Measurements from ENCODE around the gene PMFBP1. TPM values are rescaled to one million over a fixed set of nuclear protein-coding genes. Genes with fewer than 3 reads are reported as not detected.
"Not testable (repeated sequence)": the region's sequence is repeated elsewhere in the genome, so short reads cannot be mapped to it uniquely, and the experiment has no call there.

PMFBP1 gene
- total RNA-seq, 1 donor from 2014 or later, result 1.2 TPM

- no peak overlapping the region for H2AFZ ChIP-seq (ENCODE audit: low read depth, low read length)
- FAIRE-seq (no peak), DNase-seq (ENCODE audit: low read depth) (no peak)
- peaks cover 19% of the 10 kb centered on the region for H3K36me3 ChIP-seq (ENCODE audit: insufficient read depth, low read length)
- no peak overlapping the region for H3K27ac Mint-ChIP-seq (ENCODE audit: unreplicated experiment)
- no peaks in the 10 kb centered on the region for H3K27me3 Mint-ChIP-seq (ENCODE audit: low read depth, unreplicated experiment)
- no peak for TF ChIP-seq EZH2 (IDR thresholded peaks at IDR 0.05; ENCODE audit: insufficient read depth, low read length)
- TF ChIP-seq CTCF (IDR thresholded peaks at IDR 0.05; ENCODE audit: insufficient read depth, low read depth, low read length), result no peak
- H3K4me2 ChIP-seq (ENCODE audit: low read length), result no peak overlapping the region
- no peaks in the 10 kb centered on the region for H3K27me3 ChIP-seq (ENCODE audit: insufficient read depth, low read length)
- peaks cover 8% of the 10 kb centered on the region for H3K9me3 ChIP-seq (ENCODE audit: insufficient read depth, low read depth, low read length)
- no peaks in the 10 kb centered on the region for H3K79me2 ChIP-seq (ENCODE audit: insufficient read depth, low read length)
- H4K20me1 ChIP-seq (ENCODE audit: insufficient read depth, low read length), result no peaks in the 10 kb centered on the region
- peaks cover 22% of the 10 kb centered on the region for H3K36me3 Mint-ChIP-seq (ENCODE audit: low read depth, unreplicated experiment)
- H3K9ac ChIP-seq (ENCODE audit: low read length), result no peak overlapping the region
- no peaks in the 10 kb centered on the region for H3K4me1 ChIP-seq (ENCODE audit: insufficient read depth, low read length)
- H3K9me3 Mint-ChIP-seq (ENCODE audit: unreplicated experiment), result peaks cover 8% of the 10 kb centered on the region
- no peaks in the 10 kb centered on the region for H3K4me1 Mint-ChIP-seq (ENCODE audit: low read depth, unreplicated experiment)
- H3K4me3 ChIP-seq (ENCODE audit: insufficient read depth, low read depth, low read length), result no peak overlapping the region
- H3K27ac ChIP-seq (ENCODE audit: low read depth, low read length), result no peak overlapping the region
- H3K4me3 Mint-ChIP-seq (ENCODE audit: unreplicated experiment), result no peak overlapping the region
Measured at GRCh38 chr16:72083778-72084404, 88.1 kb downstream of the PMFBP1 start.

DNA sequence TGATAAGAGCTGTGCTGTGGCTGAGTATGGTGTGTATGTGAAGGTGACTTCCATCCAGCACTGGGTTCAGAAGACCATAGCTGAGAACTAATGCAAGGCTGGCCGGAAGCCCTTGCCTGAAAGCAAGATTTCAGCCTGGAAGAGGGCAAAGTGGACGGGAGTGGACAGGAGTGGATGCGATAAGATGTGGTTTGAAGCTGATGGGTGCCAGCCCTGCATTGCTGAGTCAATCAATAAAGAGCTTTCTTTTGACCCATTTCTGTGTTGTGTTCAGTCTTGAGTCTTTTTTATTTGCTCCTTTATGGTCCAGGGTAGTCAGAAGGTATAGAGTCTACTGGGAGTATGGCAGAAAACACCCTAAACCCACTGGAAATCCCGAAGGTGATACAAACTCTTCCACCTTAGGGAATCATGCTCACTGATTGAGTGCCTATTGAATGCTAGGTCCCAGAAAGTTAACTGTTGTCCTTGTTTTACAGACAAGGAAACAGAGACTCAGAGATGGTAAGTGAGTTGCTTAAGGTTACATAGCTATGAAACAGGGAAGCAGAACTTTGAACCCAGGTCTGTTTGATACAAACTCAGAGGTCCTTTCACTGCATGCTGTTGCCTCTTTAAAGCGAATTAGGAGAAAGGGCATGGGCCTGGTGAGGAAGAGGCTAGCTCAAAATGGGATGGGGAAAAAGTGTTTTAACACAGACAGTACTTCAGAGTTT is 94.8 kb downstream of the PMFBP1 start:
- H3K4me3 Mint-ChIP-seq (ENCODE audit: unreplicated experiment); H3K9ac ChIP-seq (ENCODE audit: low read length); H3K36me3 ChIP-seq (ENCODE audit: insufficient read depth, low read length); H4K20me1 ChIP-seq (ENCODE audit: insufficient read depth, low read length); FAIRE-seq; H3K9me3 Mint-ChIP-seq (ENCODE audit: unreplicated experiment); H3K27ac ChIP-seq (ENCODE audit: low read depth, low read length); H3K27me3 ChIP-seq (ENCODE audit: insufficient read depth, low read length); H2AFZ ChIP-seq (ENCODE audit: low read depth, low read length); H3K4me1 Mint-ChIP-seq (ENCODE audit: low read depth, unreplicated experiment); H3K27me3 Mint-ChIP-seq (ENCODE audit: low read depth, unreplicated experiment); H3K4me1 ChIP-seq (ENCODE audit: insufficient read depth, low read length); H3K9me3 ChIP-seq (ENCODE audit: insufficient read depth, low read depth, low read length); H3K27ac Mint-ChIP-seq (ENCODE audit: unreplicated experiment); H3K4me2 ChIP-seq (ENCODE audit: low read length); DNase-seq (ENCODE audit: low read depth); H3K4me3 ChIP-seq (ENCODE audit: insufficient read depth, low read depth, low read length); H3K79me2 ChIP-seq (ENCODE audit: insufficient read depth, low read length): not testable (repeated sequence)
- H3K36me3 Mint-ChIP-seq (ENCODE audit: low read depth, unreplicated experiment), result peaks cover 17% of the 10 kb centered on the region

DNA sequence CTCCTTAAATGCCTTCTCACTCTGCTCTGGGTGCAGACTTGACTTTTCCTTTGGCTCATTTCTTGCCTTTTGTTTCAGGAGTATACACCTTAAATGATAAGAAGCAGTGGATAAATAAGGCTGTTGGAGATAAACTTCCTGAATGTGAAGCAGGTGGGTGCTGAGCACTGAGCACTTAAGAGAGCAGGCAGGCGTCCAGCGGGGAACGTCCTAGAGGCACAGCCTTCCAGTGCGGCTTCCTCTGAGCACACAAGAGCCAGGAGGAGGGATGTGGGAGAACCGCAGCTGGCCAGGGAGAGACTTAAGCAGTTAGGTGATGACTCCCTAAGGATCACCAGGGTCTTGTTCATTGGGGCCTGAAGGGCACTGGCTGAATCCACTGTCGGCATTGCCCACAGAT is 96.9 kb downstream of the PMFBP1 start:
- H2AFZ ChIP-seq (ENCODE audit: low read depth, low read length); H3K27me3 Mint-ChIP-seq (ENCODE audit: low read depth, unreplicated experiment); DNase-seq (ENCODE audit: low read depth); H3K36me3 ChIP-seq (ENCODE audit: insufficient read depth, low read length); H3K27ac Mint-ChIP-seq (ENCODE audit: unreplicated experiment); H3K9ac ChIP-seq (ENCODE audit: low read length); H3K27ac ChIP-seq (ENCODE audit: low read depth, low read length); H3K27me3 ChIP-seq (ENCODE audit: insufficient read depth, low read length); H3K9me3 ChIP-seq (ENCODE audit: insufficient read depth, low read depth, low read length); H3K4me1 ChIP-seq (ENCODE audit: insufficient read depth, low read length); FAIRE-seq; H4K20me1 ChIP-seq (ENCODE audit: insufficient read depth, low read length); H3K4me3 ChIP-seq (ENCODE audit: insufficient read depth, low read depth, low read length); H3K79me2 ChIP-seq (ENCODE audit: insufficient read depth, low read length); H3K4me2 ChIP-seq (ENCODE audit: low read length); H3K4me3 Mint-ChIP-seq (ENCODE audit: unreplicated experiment); H3K4me1 Mint-ChIP-seq (ENCODE audit: low read depth, unreplicated experiment); H3K9me3 Mint-ChIP-seq (ENCODE audit: unreplicated experiment): not testable (repeated sequence)
- peaks cover 16% of the 10 kb centered on the region for H3K36me3 Mint-ChIP-seq (ENCODE audit: low read depth, unreplicated experiment)
